PC-3 (cell line): ENCODE measurements around the gene FANCC. TPM values are rescaled to one million over a fixed set of nuclear protein-coding genes. Genes with fewer than 3 reads are reported as not detected.

ENCODE experiments used
- ATAC-seq: fragments of 200-7000 bp; cut with Tn5 transposase; 2 replicates; pipeline ENCODE4 v1.9.1; 2020; ENCODE audit warnings: mild to moderate bottlenecking, moderate library complexity
- BruUV-seq: library from RNA; stranded (reverse); fragments of 400-500 nt; replicated peaks from 2 replicates; lab custom pipeline; 2021; lab: Mats Ljungman, UMichigan
- CTCF ChIA-PET: fragments of 300-600 bp; sonication (Branson Sonifier 250); formaldehyde crosslinking; loops from one replicate; lab custom pipeline; 2022; ENCODE audit warnings: antibody characterized with exemption; lab: Charles Lee
- POLR2A ChIA-PET: fragments of 300-600 bp; sonication (Branson Sonifier 250); formaldehyde crosslinking; loops from one replicate; lab custom pipeline; 2022; ENCODE audit warnings: antibody characterized with exemption; ENCODE audit not compliant: unreplicated experiment; lab: Charles Lee
- DNase-seq: peaks from one replicate; pipeline ENCODE4 v3.0.0-alpha.2; 2015
- H2AFZ ChIP-seq: fragments of 300-600 bp; sonication (generic); 2 replicates; pipeline ENCODE4 v1.6.0; 2016; ENCODE audit warnings: antibody characterized with exemption, low read length
- H3F3A ChIP-seq: fragments of 300-600 bp; sonication (generic); one replicate; pipeline ENCODE4 v1.6.0; 2017; ENCODE audit warnings: antibody characterized with exemption, low read length, control low read depth, mild to moderate bottlenecking; ENCODE audit not compliant: unreplicated experiment
- H3K27ac ChIP-seq: fragments of 300-600 bp; sonication (generic); 2 replicates; pipeline ENCODE4 v1.5.1; 2016; ENCODE audit warnings: mild to moderate bottlenecking, low read length
- H3K27me3 ChIP-seq: fragments of 300-600 bp; sonication (generic); 2 replicates; pipeline ENCODE4 v1.6.1; 2016; ENCODE audit warnings: low read length, mixed read lengths
- H3K36me3 ChIP-seq: fragments of 300-600 bp; sonication (generic); 2 replicates; pipeline ENCODE4 v1.6.1; 2016; ENCODE audit warnings: low read depth, mixed run types, low read length, mixed read lengths
- H3K4me1 ChIP-seq: fragments of 300-600 bp; sonication (generic); 2 replicates; pipeline ENCODE4 v1.5.1; 2016; ENCODE audit warnings: low read length; ENCODE audit not compliant: insufficient read depth
- H3K4me2 ChIP-seq: fragments of 300-600 bp; sonication (generic); 2 replicates; pipeline ENCODE4 v1.6.0; 2016; ENCODE audit warnings: low read length
- H3K4me3 ChIP-seq: fragments of 300-600 bp; sonication (generic); 2 replicates; pipeline ENCODE4 v1.5.1; 2016; ENCODE audit warnings: mild to moderate bottlenecking, low read length, mixed read lengths
- H3K79me2 ChIP-seq: fragments of 300-600 bp; sonication (generic); 2 replicates; pipeline ENCODE4 v1.6.1; 2017; ENCODE audit warnings: low read length, mixed read lengths
- H3K9ac ChIP-seq: fragments of 300-600 bp; sonication (generic); 2 replicates; pipeline ENCODE4 v1.6.0; 2016; ENCODE audit warnings: mild to moderate bottlenecking, low read length
- H3K9me2 ChIP-seq: fragments of 300-600 bp; sonication (generic); replicated peaks from 2 replicates; pipeline ENCODE4 v1.6.1; 2016; ENCODE audit warnings: mixed run types, low read length, mixed read lengths
- H3K9me3 ChIP-seq: fragments of 300-600 bp; sonication (generic); 2 replicates; pipeline ENCODE4 v1.6.1; 2016; ENCODE audit warnings: low read length, mixed read lengths
- H4K20me1 ChIP-seq: fragments of 300-600 bp; sonication (generic); 2 replicates; pipeline ENCODE4 v1.6.1; 2016; ENCODE audit warnings: low read length, mixed read lengths
- EZH2 ChIP-seq: fragments of 300-600 bp; sonication (generic); IDR thresholded peaks from one replicate; pipeline ENCODE4 v1.6.1; 2017; ENCODE audit warnings: antibody characterized with exemption, mild to moderate bottlenecking, low read length; ENCODE audit not compliant: unreplicated experiment
- EZH2phosphoT487 ChIP-seq: fragments of 300-600 bp; sonication (generic); IDR thresholded peaks from 2 replicates; pipeline ENCODE4 v1.6.1; 2018; ENCODE audit warnings: mild to moderate bottlenecking, antibody characterized with exemption, low read length, borderline replicate concordance
- intact Hi-C: fragments of 100-400 bp; cut with micrococcal nuclease; formaldehyde crosslinking; loops from 2 replicates; pipeline ENCODE4 v1.9.0; 2023
- total RNA-seq: library from RNA; depleted of rRNA; stranded (reverse); fragments of >200 nt; gene quantifications from 2 replicates; pipeline ENCODE4 v1.2.3, GENCODE V29; 2014
- TF ChIP-seq, protein P1 (sequence below): fragments of 300-600 bp; sonication (generic); conservative IDR thresholded peaks from 2 replicates; pipeline ENCODE4 v1.5.1; 2017; ENCODE audit warnings: antibody characterized with exemption, low read depth, mild to moderate bottlenecking, low read length

Gene FANCC
- total RNA-seq, 1 experiment from 2014 or later, result 6.9 TPM

DNA sequence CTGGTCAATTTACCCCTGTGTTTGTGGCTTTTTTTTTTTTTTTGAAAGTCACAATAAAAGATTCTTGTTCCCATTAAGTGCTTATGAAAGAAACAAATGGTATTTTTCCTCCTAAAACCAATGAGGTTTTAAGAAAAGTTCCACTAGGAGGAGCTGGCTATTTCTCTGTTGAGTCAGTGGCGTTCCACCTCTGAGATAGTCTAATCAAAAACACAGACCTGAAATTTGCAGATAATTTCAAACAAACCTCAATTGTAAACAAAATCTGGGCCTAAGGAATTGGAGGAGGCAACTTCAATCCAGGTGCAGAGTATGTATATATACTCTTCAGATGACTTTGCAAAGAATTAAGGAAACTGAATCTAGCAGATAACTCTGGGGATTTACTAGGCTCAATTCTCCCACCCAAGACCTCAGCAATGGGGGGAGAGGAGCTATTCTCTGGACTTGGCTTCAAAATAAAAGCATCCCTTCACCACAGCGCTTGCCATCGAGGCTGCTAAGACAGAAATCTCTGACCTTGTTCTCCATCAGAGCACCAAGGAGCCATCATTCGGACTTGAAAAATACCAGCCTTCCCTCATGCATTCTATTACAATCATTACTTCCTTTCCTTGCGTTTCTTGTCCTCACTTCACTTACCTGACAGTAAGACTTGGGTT is 52.4 kb downstream of the FANCC start:
- Histone ChIP-seq H3K27me3 (no peaks in the 10 kb centered on the region), H3K9ac (no peak overlapping the region), H3K36me3 (no peaks in the 10 kb centered on the region), H3K4me1 (no peaks in the 10 kb centered on the region), H3K9me2 (no peaks in the 10 kb centered on the region), H3K4me3 (no peak overlapping the region), H3K27ac (no peak overlapping the region), H3F3A (no peaks in the 10 kb centered on the region), H3K79me2 (no peaks in the 10 kb centered on the region), H3K4me2 (no peak overlapping the region), H3K9me3 (no peaks in the 10 kb centered on the region), H2AFZ (no peak overlapping the region), H4K20me1 (no peaks in the 10 kb centered on the region)
- intact Hi-C loops, result loop anchor here (5.0 to 10.0 kb wide), 3 partner anchors 42 to 950 kb away; no protein-coding TSS in a partner anchor
- POLR2A ChIA-PET, result interaction anchor here (0.7 kb wide), 1 partner anchor 14 kb away, joined by 12 read pairs; no protein-coding TSS in a partner anchor
- CTCF ChIA-PET, result no interaction called here
- peak; percentile 38 for DNase-seq
- TF ChIP-seq EZH2 (no peak), EZH2phosphoT487 (no peak)
- TF ChIP-seq, protein P1, sequence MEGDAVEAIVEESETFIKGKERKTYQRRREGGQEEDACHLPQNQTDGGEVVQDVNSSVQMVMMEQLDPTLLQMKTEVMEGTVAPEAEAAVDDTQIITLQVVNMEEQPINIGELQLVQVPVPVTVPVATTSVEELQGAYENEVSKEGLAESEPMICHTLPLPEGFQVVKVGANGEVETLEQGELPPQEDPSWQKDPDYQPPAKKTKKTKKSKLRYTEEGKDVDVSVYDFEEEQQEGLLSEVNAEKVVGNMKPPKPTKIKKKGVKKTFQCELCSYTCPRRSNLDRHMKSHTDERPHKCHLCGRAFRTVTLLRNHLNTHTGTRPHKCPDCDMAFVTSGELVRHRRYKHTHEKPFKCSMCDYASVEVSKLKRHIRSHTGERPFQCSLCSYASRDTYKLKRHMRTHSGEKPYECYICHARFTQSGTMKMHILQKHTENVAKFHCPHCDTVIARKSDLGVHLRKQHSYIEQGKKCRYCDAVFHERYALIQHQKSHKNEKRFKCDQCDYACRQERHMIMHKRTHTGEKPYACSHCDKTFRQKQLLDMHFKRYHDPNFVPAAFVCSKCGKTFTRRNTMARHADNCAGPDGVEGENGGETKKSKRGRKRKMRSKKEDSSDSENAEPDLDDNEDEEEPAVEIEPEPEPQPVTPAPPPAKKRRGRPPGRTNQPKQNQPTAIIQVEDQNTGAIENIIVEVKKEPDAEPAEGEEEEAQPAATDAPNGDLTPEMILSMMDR, result peak; percentile 62
- BruUV-seq, result no TSS peak
- ATAC-seq, result no peak

DNA sequence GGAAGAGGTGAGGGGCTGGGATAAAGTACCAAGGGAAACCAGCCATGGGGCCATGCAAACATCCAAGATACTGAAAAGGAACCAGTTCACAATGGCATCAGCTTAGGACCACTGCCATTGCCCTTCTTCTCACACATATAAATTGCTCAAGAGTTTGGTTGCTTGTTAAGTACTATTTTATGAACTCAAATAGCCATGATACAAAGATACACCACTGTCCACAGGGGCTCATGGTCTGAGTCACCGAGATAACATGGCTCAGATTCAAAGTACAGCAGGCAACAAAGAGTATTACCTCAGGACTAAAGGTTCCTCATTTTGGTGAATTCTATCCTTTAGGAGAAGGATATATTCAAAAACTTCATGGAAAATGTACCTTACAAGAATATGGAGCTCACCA is 55.6 kb downstream of the FANCC start:
- no peak overlapping the region for H3K4me2 ChIP-seq
- POLR2A ChIA-PET, result no interaction called here
- no peak overlapping the region for H3K9ac ChIP-seq
- H3K9me2 ChIP-seq, result no peaks in the 10 kb centered on the region
- no peaks in the 10 kb centered on the region for H3K36me3 ChIP-seq
- no peak for DNase-seq
- H3K4me3 ChIP-seq, result no peak overlapping the region
- no peak overlapping the region for H2AFZ ChIP-seq
- H3K9me3 ChIP-seq, result no peaks in the 10 kb centered on the region
- CTCF ChIA-PET, result no interaction called here
- H3K4me1 ChIP-seq, result no peaks in the 10 kb centered on the region
- intact Hi-C loops, result loop anchor here (10.0 kb wide), 2 partner anchors 243 to 953 kb away; no protein-coding TSS in a partner anchor
- BruUV-seq, result no TSS peak
- no peak for ATAC-seq
- H3K27me3 ChIP-seq, result no peaks in the 10 kb centered on the region
- H3K79me2 ChIP-seq, result no peaks in the 10 kb centered on the region
- TF ChIP-seq EZH2, result no peak
- TF ChIP-seq, protein P1, result no peak
- no peak for TF ChIP-seq EZH2phosphoT487
- no peaks in the 10 kb centered on the region for H4K20me1 ChIP-seq
- no peak overlapping the region for H3K27ac ChIP-seq
- H3F3A ChIP-seq, result no peaks in the 10 kb centered on the region

DNA sequence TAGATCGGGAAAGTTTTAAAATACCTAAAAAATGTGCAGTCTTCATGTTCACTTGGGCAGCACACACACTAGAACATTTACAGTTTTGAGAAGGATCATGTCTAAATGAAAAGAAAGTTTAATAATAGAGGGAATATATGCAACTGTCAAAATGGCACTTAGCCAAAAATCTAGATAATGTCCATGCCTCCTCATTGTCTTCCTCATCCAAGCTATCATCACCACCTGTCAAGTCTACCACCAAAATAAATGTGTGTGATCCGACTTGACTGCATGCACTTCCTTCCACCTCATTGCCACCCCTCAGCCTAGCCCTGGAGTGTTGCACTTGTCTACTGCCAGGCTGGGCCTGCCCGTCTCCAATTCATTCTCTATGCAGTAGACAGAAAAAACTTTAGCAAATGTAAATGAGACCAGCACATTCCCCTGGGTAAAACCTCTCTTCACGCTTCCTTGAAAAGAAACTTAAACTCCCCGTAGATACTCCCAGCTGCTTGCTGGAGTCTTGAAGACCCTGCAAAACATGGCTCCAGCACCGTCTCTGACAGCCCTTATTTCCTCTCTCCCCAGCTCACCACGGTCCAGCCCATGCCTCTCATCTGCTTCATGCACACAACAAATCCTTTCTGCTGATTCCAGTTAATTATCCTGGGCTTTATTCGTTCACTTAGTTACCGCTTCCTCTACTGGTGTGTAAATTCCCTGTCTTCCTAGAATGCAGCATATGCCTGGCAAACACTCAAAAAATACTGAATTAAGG is 66.9 kb downstream of the FANCC start:
- POLR2A ChIA-PET, result no interaction called here
- no peak overlapping the region for H3K4me2 ChIP-seq
- no peaks in the 10 kb centered on the region for H3K4me1 ChIP-seq
- no peak overlapping the region for H2AFZ ChIP-seq
- H3K9me2 ChIP-seq, result no peaks in the 10 kb centered on the region
- intact Hi-C loops, result no loop called here
- no peak overlapping the region for H3K9ac ChIP-seq
- H3K79me2 ChIP-seq, result no peaks in the 10 kb centered on the region
- CTCF ChIA-PET, result no interaction called here
- TF ChIP-seq EZH2 (no peak), EZH2phosphoT487 (no peak)
- TF ChIP-seq, protein P1, result no peak
- H3K4me3 ChIP-seq, result no peak overlapping the region
- H3K27ac ChIP-seq, result no peak overlapping the region
- no peaks in the 10 kb centered on the region for H3F3A ChIP-seq
- no TSS peak for BruUV-seq
- H3K9me3 ChIP-seq, result no peaks in the 10 kb centered on the region
- no peaks in the 10 kb centered on the region for H3K36me3 ChIP-seq
- no peaks in the 10 kb centered on the region for H3K27me3 ChIP-seq
- no peaks in the 10 kb centered on the region for H4K20me1 ChIP-seq
- ATAC-seq (no peak), DNase-seq (no peak)
